SK-N-SH (cell line): ENCODE measurements around the gene SETD1A.

Source experiments
- CHD2 ChIP-seq: fragments of 150-350 bp; IDR thresholded peaks from 2 replicates; pipeline ENCODE4 v1.6.1; 2018; ENCODE audit warnings: low read length; ENCODE audit not compliant: partially characterized antibody
- ELF1 ChIP-seq: IDR thresholded peaks from 2 replicates; pipeline ENCODE4 v1.4.0; 2012
- EP300 ChIP-seq, 2 experiments: IDR thresholded peaks; 2 replicates each; pipeline versions ENCODE4 v1.4.0 to v1.6.1; 2012; ENCODE audit warnings: borderline replicate concordance in 1 of 2, low read depth in 1 of 2, low read length in 1 of 2
- FOXJ3 ChIP-seq: sonication (generic); formaldehyde crosslinking; IDR thresholded peaks from 2 replicates; pipeline ENCODE4 v1.5.1; 2020; ENCODE audit warnings: mild to moderate bottlenecking, missing genetic modification reagents
- MXI1 ChIP-seq: IDR thresholded peaks from 2 replicates; pipeline ENCODE4 v1.6.1; 2012; ENCODE audit warnings: mild to moderate bottlenecking, low read depth, low read length, improper control_type of control experiment
- NRF1 ChIP-seq: IDR thresholded peaks from 2 replicates; pipeline ENCODE4 v1.6.1; 2012; ENCODE audit warnings: low read depth, mild to moderate bottlenecking, low read length
- POLR2AphosphoS5 ChIP-seq: IDR thresholded peaks from 2 replicates; pipeline ENCODE4 v1.6.1; 2012; ENCODE audit warnings: low read depth, low read length
- SIN3A ChIP-seq: IDR thresholded peaks from 2 replicates; pipeline ENCODE4 v1.6.1; 2012; ENCODE audit warnings: low read depth, mild to moderate bottlenecking, low read length, moderate library complexity, borderline replicate concordance
- SMC3 ChIP-seq: IDR thresholded peaks from 2 replicates; pipeline ENCODE4 v1.6.1; 2012; ENCODE audit warnings: low read depth, low read length, improper control_type of control experiment
- TAF1 ChIP-seq: IDR thresholded peaks from 2 replicates; pipeline ENCODE4 v1.6.1; 2012; ENCODE audit warnings: low read depth, mild to moderate bottlenecking, low read length, moderate library complexity, borderline replicate concordance
- TF ChIP-seq, protein P1 (sequence below): fragments of 200-600 bp; sonication (generic); IDR thresholded peaks from 2 replicates; pipeline ENCODE4 v1.6.1; 2017; ENCODE audit warnings: antibody characterized with exemption, mild to moderate bottlenecking, moderate library complexity
- TF ChIP-seq, protein P2 (sequence below): IDR thresholded peaks from 2 replicates; pipeline ENCODE4 v1.4.0; 2012; ENCODE audit warnings: low read depth, borderline replicate concordance
- TF ChIP-seq, protein P3 (sequence below): IDR thresholded peaks from 2 replicates; pipeline ENCODE4 v1.6.1; 2012; ENCODE audit warnings: mild to moderate bottlenecking, low read depth, low read length, moderate library complexity
- TF ChIP-seq, protein P4 (sequence below): IDR thresholded peaks from 2 replicates; pipeline ENCODE4; 2012

DNA sequence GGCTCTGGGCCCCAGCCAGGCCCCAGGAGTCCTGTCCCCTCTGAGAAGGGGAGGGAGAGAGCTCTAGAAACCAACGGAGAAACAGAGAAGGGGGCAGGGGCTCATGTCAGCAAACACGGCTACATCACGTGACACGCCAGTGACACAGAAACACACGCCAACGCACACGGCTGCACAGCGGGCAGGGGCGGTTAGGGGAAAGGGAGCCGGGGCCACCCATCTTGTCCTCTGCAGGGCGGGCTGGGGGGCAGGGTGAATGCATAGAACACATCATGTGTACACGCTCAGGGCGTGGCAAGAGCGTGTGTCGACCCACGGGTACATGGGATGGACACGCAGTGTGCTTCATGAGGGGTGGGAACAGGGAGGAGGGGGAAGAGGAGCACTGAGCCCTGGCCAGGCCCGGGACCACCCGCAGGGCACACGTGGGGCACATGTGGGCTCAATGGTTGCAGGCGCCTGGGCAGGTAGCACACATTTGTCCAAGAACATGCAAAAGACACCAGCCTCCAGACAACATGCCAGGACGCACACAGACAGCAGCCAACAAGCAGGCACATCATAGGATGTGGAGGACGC is 32.0 kb downstream of the SETD1A start:
- TF ChIP-seq MXI1 (no peak), POLR2AphosphoS5 (no peak), EP300 (IDR thresholded peaks at IDR 0.05; ENCODE audit: borderline replicate concordance in 1 of 2, low read depth in 1 of 2, low read length in 1 of 2) (no peak), CHD2 (no peak), ELF1 (no peak), SMC3 (no peak), SIN3A (no peak), TAF1 (no peak), NRF1 (no peak), FOXJ3 (CRISPR knock-in tag) (no peak)
- TF ChIP-seq, protein P1, sequence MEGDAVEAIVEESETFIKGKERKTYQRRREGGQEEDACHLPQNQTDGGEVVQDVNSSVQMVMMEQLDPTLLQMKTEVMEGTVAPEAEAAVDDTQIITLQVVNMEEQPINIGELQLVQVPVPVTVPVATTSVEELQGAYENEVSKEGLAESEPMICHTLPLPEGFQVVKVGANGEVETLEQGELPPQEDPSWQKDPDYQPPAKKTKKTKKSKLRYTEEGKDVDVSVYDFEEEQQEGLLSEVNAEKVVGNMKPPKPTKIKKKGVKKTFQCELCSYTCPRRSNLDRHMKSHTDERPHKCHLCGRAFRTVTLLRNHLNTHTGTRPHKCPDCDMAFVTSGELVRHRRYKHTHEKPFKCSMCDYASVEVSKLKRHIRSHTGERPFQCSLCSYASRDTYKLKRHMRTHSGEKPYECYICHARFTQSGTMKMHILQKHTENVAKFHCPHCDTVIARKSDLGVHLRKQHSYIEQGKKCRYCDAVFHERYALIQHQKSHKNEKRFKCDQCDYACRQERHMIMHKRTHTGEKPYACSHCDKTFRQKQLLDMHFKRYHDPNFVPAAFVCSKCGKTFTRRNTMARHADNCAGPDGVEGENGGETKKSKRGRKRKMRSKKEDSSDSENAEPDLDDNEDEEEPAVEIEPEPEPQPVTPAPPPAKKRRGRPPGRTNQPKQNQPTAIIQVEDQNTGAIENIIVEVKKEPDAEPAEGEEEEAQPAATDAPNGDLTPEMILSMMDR = no peak
- TF ChIP-seq, protein P2, sequence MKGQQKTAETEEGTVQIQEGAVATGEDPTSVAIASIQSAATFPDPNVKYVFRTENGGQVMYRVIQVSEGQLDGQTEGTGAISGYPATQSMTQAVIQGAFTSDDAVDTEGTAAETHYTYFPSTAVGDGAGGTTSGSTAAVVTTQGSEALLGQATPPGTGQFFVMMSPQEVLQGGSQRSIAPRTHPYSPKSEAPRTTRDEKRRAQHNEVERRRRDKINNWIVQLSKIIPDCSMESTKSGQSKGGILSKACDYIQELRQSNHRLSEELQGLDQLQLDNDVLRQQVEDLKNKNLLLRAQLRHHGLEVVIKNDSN = no peak
- TF ChIP-seq, protein P3, sequence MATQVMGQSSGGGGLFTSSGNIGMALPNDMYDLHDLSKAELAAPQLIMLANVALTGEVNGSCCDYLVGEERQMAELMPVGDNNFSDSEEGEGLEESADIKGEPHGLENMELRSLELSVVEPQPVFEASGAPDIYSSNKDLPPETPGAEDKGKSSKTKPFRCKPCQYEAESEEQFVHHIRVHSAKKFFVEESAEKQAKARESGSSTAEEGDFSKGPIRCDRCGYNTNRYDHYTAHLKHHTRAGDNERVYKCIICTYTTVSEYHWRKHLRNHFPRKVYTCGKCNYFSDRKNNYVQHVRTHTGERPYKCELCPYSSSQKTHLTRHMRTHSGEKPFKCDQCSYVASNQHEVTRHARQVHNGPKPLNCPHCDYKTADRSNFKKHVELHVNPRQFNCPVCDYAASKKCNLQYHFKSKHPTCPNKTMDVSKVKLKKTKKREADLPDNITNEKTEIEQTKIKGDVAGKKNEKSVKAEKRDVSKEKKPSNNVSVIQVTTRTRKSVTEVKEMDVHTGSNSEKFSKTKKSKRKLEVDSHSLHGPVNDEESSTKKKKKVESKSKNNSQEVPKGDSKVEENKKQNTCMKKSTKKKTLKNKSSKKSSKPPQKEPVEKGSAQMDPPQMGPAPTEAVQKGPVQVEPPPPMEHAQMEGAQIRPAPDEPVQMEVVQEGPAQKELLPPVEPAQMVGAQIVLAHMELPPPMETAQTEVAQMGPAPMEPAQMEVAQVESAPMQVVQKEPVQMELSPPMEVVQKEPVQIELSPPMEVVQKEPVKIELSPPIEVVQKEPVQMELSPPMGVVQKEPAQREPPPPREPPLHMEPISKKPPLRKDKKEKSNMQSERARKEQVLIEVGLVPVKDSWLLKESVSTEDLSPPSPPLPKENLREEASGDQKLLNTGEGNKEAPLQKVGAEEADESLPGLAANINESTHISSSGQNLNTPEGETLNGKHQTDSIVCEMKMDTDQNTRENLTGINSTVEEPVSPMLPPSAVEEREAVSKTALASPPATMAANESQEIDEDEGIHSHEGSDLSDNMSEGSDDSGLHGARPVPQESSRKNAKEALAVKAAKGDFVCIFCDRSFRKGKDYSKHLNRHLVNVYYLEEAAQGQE = no peak
- TF ChIP-seq, protein P4, sequence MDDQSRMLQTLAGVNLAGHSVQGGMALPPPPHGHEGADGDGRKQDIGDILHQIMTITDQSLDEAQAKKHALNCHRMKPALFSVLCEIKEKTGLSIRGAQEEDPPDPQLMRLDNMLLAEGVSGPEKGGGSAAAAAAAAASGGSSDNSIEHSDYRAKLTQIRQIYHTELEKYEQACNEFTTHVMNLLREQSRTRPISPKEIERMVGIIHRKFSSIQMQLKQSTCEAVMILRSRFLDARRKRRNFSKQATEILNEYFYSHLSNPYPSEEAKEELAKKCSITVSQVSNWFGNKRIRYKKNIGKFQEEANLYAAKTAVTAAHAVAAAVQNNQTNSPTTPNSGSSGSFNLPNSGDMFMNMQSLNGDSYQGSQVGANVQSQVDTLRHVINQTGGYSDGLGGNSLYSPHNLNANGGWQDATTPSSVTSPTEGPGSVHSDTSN = no peak
